K562 (cell line): ENCODE measurements around the gene CD4. TPM values are rescaled to one million over a fixed set of nuclear protein-coding genes. Genes with fewer than 3 reads are reported as not detected.
A peak's percentile ranks its signal among the peaks of the same experiment; 100 is the strongest.

Source experiments
- ARHGAP35 ChIP-seq: fragments of 450-650 bp; IDR thresholded peaks from 2 replicates; pipeline ENCODE4 v1.6.1; 2018; ENCODE audit not compliant: partially characterized antibody
- BCLAF1 ChIP-seq, 2 experiments: fragments of 450-650 bp in 1 of 2; IDR thresholded peaks; 2 replicates each; pipeline ENCODE4 v1.6.1; 2011 to 2017; ENCODE audit warnings: low read depth in 2 of 2, antibody characterized with exemption in 1 of 2, borderline replicate concordance in 1 of 2, low read length in 1 of 2, mild to moderate bottlenecking in 1 of 2, mixed read lengths in 1 of 2; ENCODE audit not compliant: control insufficient read depth in 1 of 2
- E2F6 ChIP-seq, 2 experiments: IDR thresholded peaks; 2 replicates each; pipeline ENCODE4 v1.6.1; 2011; ENCODE audit warnings: borderline replicate concordance in 1 of 2, control low read depth in 1 of 2, low read depth in 1 of 2, low read length in 1 of 2, mild to moderate bottlenecking in 1 of 2, mixed read lengths in 1 of 2, moderate library complexity in 1 of 2; ENCODE audit not compliant: insufficient read depth in 1 of 2, insufficient read length in 1 of 2, poor library complexity in 1 of 2, severe bottlenecking in 1 of 2; ENCODE audit errors: extremely low read depth in 1 of 2
- ELF1 ChIP-seq: fragments of 200-800 bp; sonication (Bioruptor generic); IDR thresholded peaks from 2 replicates; pipeline ENCODE4 v1.6.1; 2016; ENCODE audit warnings: missing genetic modification characterization, missing compliant biosample characterization
- SIN3B ChIP-seq: fragments of 450-650 bp; IDR thresholded peaks from 2 replicates; pipeline ENCODE4 v1.6.1; 2017; ENCODE audit warnings: low read depth, mild to moderate bottlenecking, moderate library complexity
- SNAPC5 ChIP-seq: fragments of 250-450 bp; sonication (Bioruptor Pico); IDR thresholded peaks from 2 replicates; pipeline ENCODE4 v1.8.0; 2021; ENCODE audit warnings: moderate library complexity, mild to moderate bottlenecking, inconsistent platforms
- SNIP1 ChIP-seq: fragments of 450-650 bp; IDR thresholded peaks from 2 replicates; pipeline ENCODE4 v1.7.1; 2017; ENCODE audit warnings: low read depth, mild to moderate bottlenecking
- U2AF2 ChIP-seq: fragments of 200-400 bp; formaldehyde crosslinking; optimal IDR thresholded peaks from 2 replicates; pipeline ENCODE3; 2017; ENCODE audit warnings: low read depth, mild to moderate bottlenecking, low read length
- ZBTB7A ChIP-seq: IDR thresholded peaks from 2 replicates; pipeline ENCODE4 v1.6.1; 2011; ENCODE audit warnings: low read depth, mild to moderate bottlenecking, low read length, moderate library complexity, borderline replicate concordance; ENCODE audit not compliant: control insufficient read depth
- ZNF184 ChIP-seq: sonication (generic); formaldehyde crosslinking; IDR thresholded peaks from 2 replicates; pipeline ENCODE4 v1.5.0; 2020; ENCODE audit warnings: missing genetic modification reagents
- ZNF699 ChIP-seq: fragments of 250-450 bp; sonication (Bioruptor Pico); IDR thresholded peaks from 2 replicates; pipeline ENCODE4 v1.8.0; 2021; ENCODE audit warnings: mild to moderate bottlenecking, moderate library complexity; ENCODE audit not compliant: insufficient replicate concordance
- polyA plus RNA-seq, 8 experiments: library from polyadenylated mRNA; depleted of rRNA in 4 of 8; stranded (reverse) in 5 of 8; unstranded in 3 of 8; fragments of >200 nt; fragmentation: Nextera tagmentation in 2 of 8; fragmentation: Illumina TruSeq in 1 of 8; extraction: Ambion mirVana in 2 of 8; extraction: Trizol in 1 of 8; gene quantifications; 2 replicates each; pipeline versions ENCODE4 v1.2.1 to v1.2.3, GENCODE V29; 2011 to 2014; ENCODE audit warnings: inconsistent platforms in 1 of 8, missing spikeins in 1 of 8
- total RNA-seq, 7 experiments: library from RNA; depleted of rRNA in 6 of 7; stranded (reverse); fragments of >200 nt in 6 of 7; fragmentation: Illumina TruSeq in 2 of 7; extraction: Trizol in 2 of 7; gene quantifications; 2 replicates each; pipeline versions ENCODE4 v1.2.1 to v1.2.3, GENCODE V29; 2011 to 2021; ENCODE audit warnings: low replicate concordance in 1 of 7
- TF ChIP-seq, protein P1 (sequence below), 3 experiments: IDR thresholded peaks in 2 of 3; conservative IDR thresholded peaks in 1 of 3; 2 replicates each; pipeline ENCODE4 v1.5.1; 2011 to 2012; ENCODE audit warnings: low read length in 3 of 3, mild to moderate bottlenecking in 3 of 3, control low read depth in 2 of 3, improper control_type of control experiment in 1 of 3, inconsistent platforms in 1 of 3, low read depth in 1 of 3, mixed read lengths in 1 of 3, moderate library complexity in 1 of 3; ENCODE audit not compliant: insufficient read depth in 2 of 3
- TF ChIP-seq, protein P2 (sequence below): fragments of 250-450 bp; sonication (Bioruptor Pico); IDR thresholded peaks from 2 replicates; pipeline ENCODE4 v1.4.0; 2020; ENCODE audit warnings: mild to moderate bottlenecking
- TF ChIP-seq, protein P3 (sequence below), 2 experiments: fragments of 450-650 bp; conservative IDR thresholded peaks; 2 replicates each; pipeline ENCODE4 v1.6.1; 2017; ENCODE audit warnings: mild to moderate bottlenecking in 2 of 2, moderate library complexity in 2 of 2

Gene CD4
- total and polyA plus RNA-seq, 9 of the 15 experiments (the other 6 are each of a cell fraction or from before 2014, with no cell fraction given): 0.06 to 0.27 (median 0.09) TPM; not detected in 5

DNA sequence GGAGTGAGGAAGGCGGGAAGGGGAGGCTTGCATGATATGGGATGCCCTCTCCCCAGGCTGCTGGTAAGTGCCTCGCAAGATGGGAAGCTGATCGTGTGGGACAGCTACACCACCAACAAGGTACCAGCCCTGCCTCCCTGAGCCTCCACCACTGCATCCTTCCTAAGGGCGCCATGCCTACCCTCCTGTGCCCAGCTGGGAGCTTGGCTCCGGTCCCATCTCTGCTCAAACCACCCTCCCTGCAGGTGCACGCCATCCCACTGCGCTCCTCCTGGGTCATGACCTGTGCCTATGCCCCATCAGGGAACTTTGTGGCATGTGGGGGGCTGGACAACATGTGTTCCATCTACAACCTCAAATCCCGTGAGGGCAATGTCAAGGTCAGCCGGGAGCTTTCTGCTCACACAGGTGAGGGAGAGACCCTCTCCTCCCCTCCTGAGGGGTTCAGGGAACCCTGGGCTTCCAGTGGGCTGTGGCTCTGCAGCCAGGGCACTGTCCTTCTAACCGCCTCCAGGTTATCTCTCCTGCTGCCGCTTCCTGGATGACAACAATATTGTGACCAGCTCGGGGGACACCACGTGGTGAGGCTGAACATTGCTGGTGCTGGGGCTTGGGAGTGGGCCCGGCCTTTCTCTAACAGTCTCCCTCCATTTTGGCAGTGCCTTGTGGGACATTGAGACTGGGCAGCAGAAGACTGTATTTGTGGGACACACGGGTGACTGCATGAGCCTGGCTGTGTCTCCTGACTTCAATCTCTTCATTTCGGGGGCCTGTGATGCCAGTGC lies 54.0 kb downstream of the CD4 start (continued):
- TF ChIP-seq, protein P1, sequence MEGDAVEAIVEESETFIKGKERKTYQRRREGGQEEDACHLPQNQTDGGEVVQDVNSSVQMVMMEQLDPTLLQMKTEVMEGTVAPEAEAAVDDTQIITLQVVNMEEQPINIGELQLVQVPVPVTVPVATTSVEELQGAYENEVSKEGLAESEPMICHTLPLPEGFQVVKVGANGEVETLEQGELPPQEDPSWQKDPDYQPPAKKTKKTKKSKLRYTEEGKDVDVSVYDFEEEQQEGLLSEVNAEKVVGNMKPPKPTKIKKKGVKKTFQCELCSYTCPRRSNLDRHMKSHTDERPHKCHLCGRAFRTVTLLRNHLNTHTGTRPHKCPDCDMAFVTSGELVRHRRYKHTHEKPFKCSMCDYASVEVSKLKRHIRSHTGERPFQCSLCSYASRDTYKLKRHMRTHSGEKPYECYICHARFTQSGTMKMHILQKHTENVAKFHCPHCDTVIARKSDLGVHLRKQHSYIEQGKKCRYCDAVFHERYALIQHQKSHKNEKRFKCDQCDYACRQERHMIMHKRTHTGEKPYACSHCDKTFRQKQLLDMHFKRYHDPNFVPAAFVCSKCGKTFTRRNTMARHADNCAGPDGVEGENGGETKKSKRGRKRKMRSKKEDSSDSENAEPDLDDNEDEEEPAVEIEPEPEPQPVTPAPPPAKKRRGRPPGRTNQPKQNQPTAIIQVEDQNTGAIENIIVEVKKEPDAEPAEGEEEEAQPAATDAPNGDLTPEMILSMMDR (IDR thresholded peaks at IDR 0.05 in 2 of 3, conservative IDR thresholded peaks at IDR 0.05 in 1 of 3; ENCODE audit: insufficient read depth in 2 of 3, low read depth in 1 of 3, low read length in 3 of 3): peak; percentile 49 to 51 (median 51)
- TF ChIP-seq ARHGAP35: no peak
- TF ChIP-seq U2AF2: no peak
- TF ChIP-seq, protein P2, sequence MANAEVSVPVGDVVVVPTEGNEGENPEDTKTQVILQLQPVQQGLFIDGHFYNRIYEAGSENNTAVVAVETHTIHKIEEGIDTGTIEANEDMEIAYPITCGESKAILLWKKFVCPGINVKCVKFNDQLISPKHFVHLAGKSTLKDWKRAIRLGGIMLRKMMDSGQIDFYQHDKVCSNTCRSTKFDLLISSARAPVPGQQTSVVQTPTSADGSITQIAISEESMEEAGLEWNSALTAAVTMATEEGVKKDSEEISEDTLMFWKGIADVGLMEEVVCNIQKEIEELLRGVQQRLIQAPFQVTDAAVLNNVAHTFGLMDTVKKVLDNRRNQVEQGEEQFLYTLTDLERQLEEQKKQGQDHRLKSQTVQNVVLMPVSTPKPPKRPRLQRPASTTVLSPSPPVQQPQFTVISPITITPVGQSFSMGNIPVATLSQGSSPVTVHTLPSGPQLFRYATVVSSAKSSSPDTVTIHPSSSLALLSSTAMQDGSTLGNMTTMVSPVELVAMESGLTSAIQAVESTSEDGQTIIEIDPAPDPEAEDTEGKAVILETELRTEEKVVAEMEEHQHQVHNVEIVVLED (CRISPR knock-in tag): no peak
- no peak for TF ChIP-seq SNIP1
- no peak for TF ChIP-seq BCLAF1 (IDR thresholded peaks at IDR 0.05; ENCODE audit: borderline replicate concordance in 1 of 2, control insufficient read depth in 1 of 2, low read depth in 2 of 2, low read length in 1 of 2)
- TF ChIP-seq SNAPC5 (CRISPR knock-in tag): no peak
- TF ChIP-seq E2F6 (IDR thresholded peaks at IDR 0.05; ENCODE audit: borderline replicate concordance in 1 of 2, extremely low read depth in 1 of 2, insufficient read depth in 1 of 2, insufficient read length in 1 of 2, low read depth in 1 of 2, low read length in 1 of 2, poor library complexity in 1 of 2, severe bottlenecking in 1 of 2): peak; percentile 51 to 61
- TF ChIP-seq SIN3B: no peak
- TF ChIP-seq ELF1: peak; percentile 71
- TF ChIP-seq ZBTB7A: peak; percentile 32; the same call in 1 of the 2 replicates
- TF ChIP-seq ZNF184: no peak
- TF ChIP-seq, protein P3, sequence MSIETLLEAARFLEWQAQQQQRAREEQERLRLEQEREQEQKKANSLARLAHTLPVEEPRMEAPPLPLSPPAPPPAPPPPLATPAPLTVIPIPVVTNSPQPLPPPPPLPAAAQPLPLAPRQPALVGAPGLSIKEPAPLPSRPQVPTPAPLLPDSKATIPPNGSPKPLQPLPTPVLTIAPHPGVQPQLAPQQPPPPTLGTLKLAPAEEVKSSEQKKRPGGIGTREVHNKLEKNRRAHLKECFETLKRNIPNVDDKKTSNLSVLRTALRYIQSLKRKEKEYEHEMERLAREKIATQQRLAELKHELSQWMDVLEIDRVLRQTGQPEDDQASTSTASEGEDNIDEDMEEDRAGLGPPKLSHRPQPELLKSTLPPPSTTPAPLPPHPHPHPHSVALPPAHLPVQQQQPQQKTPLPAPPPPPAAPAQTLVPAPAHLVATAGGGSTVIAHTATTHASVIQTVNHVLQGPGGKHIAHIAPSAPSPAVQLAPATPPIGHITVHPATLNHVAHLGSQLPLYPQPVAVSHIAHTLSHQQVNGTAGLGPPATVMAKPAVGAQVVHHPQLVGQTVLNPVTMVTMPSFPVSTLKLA (conservative IDR thresholded peaks at IDR 0.05): peak; percentile 74 to 77
- TF ChIP-seq ZNF699 (CRISPR knock-in tag): no peak
